GM19240 (cell line): Measurements from ENCODE around the gene GLYATL2.

Experiments
- DNase-seq: peaks from one replicate; pipeline ENCODE4 v3.0.0; 2011; ENCODE audit warnings: low spot score; ENCODE audit not compliant: insufficient read length

Gene GLYATL2

GRCh38 chr11:58844361-58845005 lies at the start of gene GLYATL2:
GLYATL2 (minus strand) TSS chr11:58844704; CDS start chr11:58839612, 5,092 bp downstream.
- DNase-seq, result no peak

GRCh38 chr11:58893899-58894298 lies 49.4 kb upstream of the GLYATL2 start:
- no peak for DNase-seq

DNA sequence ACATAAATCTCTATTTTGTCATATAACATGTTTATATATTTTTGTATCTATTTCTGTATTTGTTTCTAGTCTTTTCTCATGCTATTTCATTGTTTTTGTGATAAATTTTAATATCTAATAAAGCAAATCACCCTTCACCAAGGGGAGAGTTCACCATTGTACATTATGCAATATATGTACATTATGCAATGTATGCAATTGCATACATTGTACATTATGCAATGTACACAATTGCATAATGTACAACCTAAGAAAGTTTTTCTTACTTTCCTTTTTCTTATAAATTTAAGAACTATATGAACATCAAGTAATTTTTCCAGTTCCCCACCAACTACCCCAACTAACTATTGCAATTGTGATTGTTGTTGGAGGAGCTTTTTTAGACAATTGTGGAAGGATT lies 44.1 kb upstream of the GLYATL2 start:
- no peak for DNase-seq

- no peak for DNase-seq
Measured at GRCh38 chr11:58887452-58887851, 42.9 kb upstream of the GLYATL2 start.

GRCh38 chr11:58880625-58881024 lies 36.1 kb upstream of the GLYATL2 start:
- DNase-seq, result no peak

DNA sequence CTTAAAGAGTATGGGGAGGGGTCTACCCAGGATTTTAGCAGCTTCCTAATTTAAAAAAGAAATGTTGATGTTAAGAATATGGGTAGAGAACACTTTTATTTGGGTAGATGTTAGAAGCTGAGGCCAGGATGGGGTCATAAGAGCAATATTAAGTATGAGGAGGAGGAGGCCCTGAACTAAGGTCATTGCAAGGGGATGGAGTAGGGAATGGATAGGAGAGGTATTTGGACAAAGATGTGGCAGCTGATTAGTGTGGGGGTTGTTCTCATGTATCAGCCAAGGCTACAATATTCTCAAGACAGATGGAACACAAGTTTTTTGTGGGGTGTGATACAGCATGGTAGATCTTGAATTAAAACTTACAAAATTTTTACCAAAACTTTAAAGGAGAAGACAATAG lies 35.7 kb upstream of the GLYATL2 start:
- DNase-seq, result no peak

DNA sequence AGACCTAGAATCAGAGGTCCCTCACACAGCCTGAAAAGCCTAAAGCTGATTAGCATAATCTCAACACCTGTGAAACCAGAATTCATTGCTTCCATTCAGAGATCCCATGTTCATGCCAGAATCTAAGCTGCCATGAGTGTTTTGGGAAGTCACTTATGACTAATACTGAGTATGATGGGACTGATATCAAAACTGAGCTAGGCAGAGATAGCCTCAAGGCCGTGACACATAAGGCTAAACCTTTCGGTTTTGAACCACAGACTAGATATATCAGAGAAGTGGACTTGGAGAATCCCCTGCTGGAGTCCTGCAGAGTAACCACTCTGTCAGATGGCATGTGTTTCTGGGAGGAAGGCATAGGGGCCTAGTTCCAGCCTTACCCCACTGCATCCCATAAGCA lies 23.1 kb upstream of the GLYATL2 start:
- no peak for DNase-seq

DNA sequence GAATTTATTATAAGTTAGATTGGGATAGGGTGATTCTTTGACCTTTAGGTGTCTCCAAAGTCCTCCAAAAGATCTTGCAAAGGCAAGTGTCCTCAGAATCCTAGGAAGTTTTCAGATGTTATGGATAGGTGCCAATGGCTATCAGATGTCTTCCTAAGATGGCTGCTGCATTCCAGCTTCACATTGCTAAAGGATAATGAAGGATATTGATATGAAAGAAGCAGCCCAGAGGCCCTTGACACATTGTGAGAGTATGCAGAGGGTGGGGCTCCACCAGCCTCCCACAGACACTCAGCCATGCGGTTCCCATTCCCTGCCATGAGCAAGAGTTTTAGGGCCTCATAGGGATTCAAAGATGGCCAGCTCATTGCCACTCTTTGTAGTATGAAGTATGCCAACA lies 22.3 kb upstream of the GLYATL2 start:
- no peak for DNase-seq

DNA sequence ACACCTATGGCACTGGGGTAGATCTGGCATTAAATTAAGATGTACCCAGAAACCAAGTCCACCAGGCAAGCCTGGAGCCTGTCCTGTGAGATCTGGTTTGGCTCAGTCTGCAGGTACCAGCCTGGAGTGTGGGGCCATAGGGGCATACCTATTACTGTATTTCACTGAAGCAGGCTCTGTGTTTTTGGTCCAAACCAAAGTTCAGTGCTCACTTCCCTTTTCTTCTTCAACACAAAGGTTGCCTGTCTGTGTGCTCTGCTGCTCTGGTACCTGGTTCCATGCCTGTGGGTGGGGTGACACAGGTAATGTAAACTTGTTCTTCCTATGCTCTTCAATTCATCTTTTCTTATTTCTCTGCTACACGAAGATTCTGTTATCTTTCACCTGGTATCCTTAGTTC lies 19.8 kb upstream of the GLYATL2 start:
- DNase-seq, result no peak

- no peak for DNase-seq
Measured at GRCh38 chr11:58863697-58864096, 19.2 kb upstream of the GLYATL2 start.

DNA sequence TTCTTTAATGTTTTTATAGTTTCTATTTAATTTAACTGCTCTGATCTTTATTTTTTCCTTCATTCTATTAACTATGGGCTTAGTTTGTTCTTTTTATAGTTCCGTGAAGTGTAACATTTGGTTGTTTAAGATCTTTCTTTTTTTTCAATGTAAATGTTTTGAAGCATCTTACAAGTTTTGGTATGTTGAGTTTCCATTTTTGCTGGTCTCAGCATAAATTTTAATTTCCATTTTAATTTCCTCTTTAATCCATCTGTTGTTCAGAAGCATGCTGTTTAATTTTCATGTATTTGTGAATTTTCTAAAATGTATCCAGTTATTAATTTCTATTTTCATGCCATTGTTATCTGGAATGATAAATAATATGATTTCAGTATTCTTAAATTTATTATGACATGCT lies 17.0 kb upstream of the GLYATL2 start:
- no peak for DNase-seq

DNA sequence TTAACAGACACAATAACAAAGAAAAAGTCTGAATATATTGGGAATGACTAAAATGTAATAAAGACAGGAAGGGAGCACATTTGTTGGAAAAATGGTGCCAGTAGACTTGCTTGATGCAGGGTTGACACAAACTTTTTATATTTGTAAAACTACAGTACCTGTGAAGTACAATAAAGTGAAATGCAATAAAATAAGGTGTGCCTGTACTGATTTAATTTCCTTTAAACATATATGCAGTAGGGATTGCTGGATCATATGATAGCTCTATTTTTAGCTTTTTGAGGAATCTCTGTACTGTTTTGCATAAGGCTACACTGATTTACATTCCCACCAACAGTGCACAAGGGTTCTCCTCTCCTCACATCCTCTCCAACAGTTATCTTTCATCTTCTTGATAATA lies 12.3 kb upstream of the GLYATL2 start:
- no peak for DNase-seq

DNA sequence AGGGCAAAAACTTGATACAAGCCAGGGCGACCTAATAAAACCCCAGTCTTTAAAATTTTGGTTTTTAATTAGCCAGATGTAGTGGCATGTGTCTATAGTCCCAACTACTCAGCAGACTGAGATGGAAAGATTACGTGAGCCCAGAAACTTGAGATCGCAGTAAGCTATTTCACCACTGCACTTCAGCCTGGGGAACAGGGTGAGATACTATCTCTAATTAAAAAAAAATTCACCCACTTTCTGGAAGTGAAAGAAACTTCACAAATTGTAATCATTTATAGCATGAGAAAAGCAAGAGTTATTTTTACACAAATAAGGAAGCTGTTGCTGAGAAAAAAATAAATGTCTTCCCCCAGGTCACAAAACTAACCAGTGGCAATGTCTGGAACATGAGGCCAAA lies 882 bp upstream of the GLYATL2 start:
- no peak for DNase-seq

- DNase-seq, result no peak
Measured at GRCh38 chr11:58837707-58838388, 6.7 kb downstream of the GLYATL2 start.

- DNase-seq, result no peak
Measured at GRCh38 chr11:58832056-58832645, 12.4 kb downstream of the GLYATL2 start.

- no peak for DNase-seq
Measured at GRCh38 chr11:58830673-58831301, 13.7 kb downstream of the GLYATL2 start.

GRCh38 chr11:58829786-58830185 lies 14.7 kb downstream of the GLYATL2 start:
- DNase-seq, result no peak

DNA sequence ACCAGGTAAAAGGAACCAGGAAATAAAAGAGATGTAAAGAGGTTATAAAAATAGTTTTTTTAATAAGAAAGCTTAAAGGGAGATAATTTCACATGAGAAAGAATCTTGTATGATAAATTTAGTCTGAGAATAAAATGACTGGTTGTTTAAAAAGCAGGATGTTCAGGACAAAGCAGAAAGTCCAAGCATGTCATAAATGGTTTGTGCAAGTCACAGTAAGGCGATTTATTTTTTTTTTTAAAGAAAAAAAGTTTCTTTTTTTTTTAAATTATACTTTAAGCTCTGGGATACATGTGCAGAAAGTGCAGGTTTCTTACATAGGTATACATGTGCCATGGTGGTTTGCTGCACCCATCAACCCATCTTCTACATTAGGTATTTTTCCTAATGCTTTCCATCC lies 30.8 kb downstream of the GLYATL2 start:
- DNase-seq, result no peak

DNA sequence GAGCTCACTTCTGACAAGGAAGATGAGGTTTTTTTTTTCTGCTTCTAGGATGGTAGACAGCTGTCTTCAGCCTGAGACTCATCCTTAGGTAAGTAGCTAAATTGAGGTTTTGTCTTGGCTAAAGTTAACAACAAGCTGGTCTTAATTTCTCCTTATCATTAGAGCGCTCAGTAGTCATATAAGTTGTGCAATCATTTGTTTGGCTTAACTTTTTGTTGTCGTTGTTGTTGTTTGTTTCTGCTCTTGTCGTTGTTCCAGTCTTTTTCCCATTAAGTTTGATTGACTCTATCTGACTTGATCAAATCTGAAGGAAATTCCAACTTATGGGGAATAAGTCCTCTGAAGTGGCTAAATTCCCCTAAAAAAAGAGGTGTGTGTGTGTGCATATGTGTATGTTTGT lies 33.0 kb downstream of the GLYATL2 start:
- no peak for DNase-seq

- DNase-seq, result no peak
Measured at GRCh38 chr11:58807343-58807742, 37.2 kb downstream of the GLYATL2 start.

- no peak for DNase-seq
Measured at GRCh38 chr11:58805065-58805464, 39.4 kb downstream of the GLYATL2 start.

DNA sequence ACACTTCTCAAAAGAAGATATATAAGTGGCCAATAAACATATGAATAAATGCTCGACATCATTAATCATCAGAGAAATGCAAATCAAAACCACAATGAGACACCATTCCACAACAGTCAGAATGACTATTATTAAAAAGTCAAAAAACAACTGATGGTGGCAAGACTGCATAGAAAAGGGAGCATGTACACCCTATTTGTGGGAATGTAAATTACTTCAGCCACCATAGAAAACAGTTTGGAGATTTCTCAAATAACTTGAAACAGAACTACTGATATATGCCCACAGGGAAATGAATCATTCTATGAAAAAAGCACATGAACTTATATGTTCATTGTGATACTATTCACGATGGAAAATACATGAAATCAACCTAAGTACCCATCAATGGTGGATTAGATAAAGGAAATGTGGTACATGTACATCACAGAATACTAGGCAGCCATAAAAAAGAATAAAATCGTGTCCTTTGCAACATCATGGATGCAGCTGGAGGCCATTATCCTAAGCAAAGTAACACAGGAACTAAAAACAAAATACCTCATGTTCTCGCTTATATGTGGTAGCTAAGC lies 42.4 kb downstream of the GLYATL2 start:
- no peak for DNase-seq
